Sigmoid colon (tissue), 7 donors: Measurements from ENCODE around the gene COL12A1. TPM values are rescaled to one million over a fixed set of nuclear protein-coding genes. Genes with fewer than 3 reads are reported as not detected.

Experiments
- DNase-seq: peaks from one replicate; pipeline ENCODE4 v3.0.0-alpha.2; 2019
- H3K27ac ChIP-seq, 4 donors: fragments of 200-600 bp; sonication (generic); one replicate each; pipeline ENCODE4 v1.5.1; 2016 to 2019; ENCODE audit warnings: mild to moderate bottlenecking in 1 of 4
- H3K27me3 ChIP-seq, 3 donors: fragments of 200-600 bp; sonication (generic); one replicate each; pipeline ENCODE4 v1.5.1; 2019; ENCODE audit warnings: mild to moderate bottlenecking in 1 of 3
- H3K36me3 ChIP-seq, 4 donors: fragments of 200-600 bp; sonication (generic); one replicate each; pipeline ENCODE4 v1.5.1; 2016 to 2019
- H3K4me1 ChIP-seq, 4 donors: fragments of 200-600 bp; sonication (generic); one replicate each; pipeline ENCODE4 v1.5.1; 2017 to 2019
- H3K4me3 ChIP-seq, 4 donors: fragments of 200-600 bp; sonication (generic); one replicate each; pipeline ENCODE4 v1.5.1; 2017 to 2019; ENCODE audit warnings: mild to moderate bottlenecking in 2 of 4, moderate library complexity in 1 of 4
- H3K9me3 ChIP-seq, 4 donors: fragments of 200-600 bp in 3 of 4; sonication (generic) in 3 of 4; one replicate each; pipeline versions ENCODE4 v1.5.1 to v1.6.1; 2013 to 2019
- EP300 ChIP-seq, 4 donors: sonication (generic); formaldehyde crosslinking; IDR thresholded peaks; one replicate each; pipeline ENCODE4 v1.6.1; 2017; ENCODE audit warnings: antibody characterized with exemption in 4 of 4
- POLR2A ChIP-seq, 2 donors: fragments of 450-650 bp; IDR thresholded peaks; one replicate each; pipeline ENCODE4 v1.6.1; 2016; ENCODE audit warnings: antibody characterized with exemption in 2 of 2, mild to moderate bottlenecking in 2 of 2, moderate library complexity in 2 of 2
- POLR2AphosphoS5 ChIP-seq, 4 donors: sonication (generic); formaldehyde crosslinking; IDR thresholded peaks; one replicate each; pipeline ENCODE4 v1.6.1; 2017; ENCODE audit warnings: antibody characterized with exemption in 4 of 4
- WGBS, 2 donors: extraction: QIAGEN DNeasy Blood & Tissue Kit; methylation state at CpG; one replicate each; pipeline ENCODE4 v1.1.7; 2013; 5-methylcytosine and 5-hydroxymethylcytosine counted together
- intact Hi-C: fragments of 100-400 bp; cut with DNase I; formaldehyde crosslinking; loops from one replicate; pipeline ENCODE4 v1.15.1; 2023
- polyA plus RNA-seq, 3 donors: library from polyadenylated mRNA; stranded (reverse); fragments of 200-250 nt; gene quantifications; one replicate each; pipeline ENCODE4 v1.2.3, GENCODE V29; 2013
- total RNA-seq, 4 donors: library from RNA; depleted of rRNA; stranded (reverse); fragments of >200 nt; gene quantifications; one replicate each; pipeline ENCODE4 v1.1.0, GENCODE V29; 2016
- TF ChIP-seq, protein P1 (sequence below), 4 experiments: fragments of 450-650 bp in 3 of 4; fragments of 200-600 bp in 1 of 4; IDR thresholded peaks; one replicate each; pipeline ENCODE4 v1.5.1; 2016 to 2019; ENCODE audit warnings: antibody characterized with exemption in 4 of 4, mild to moderate bottlenecking in 3 of 4, moderate library complexity in 2 of 4
- donor health status: healthy with polysubstance abuse.
- donor health status: Bipolar disorder and iron deficiency.
- donor health status: healthy.

Gene COL12A1
- total and polyA plus RNA-seq, 7 donors, result 2.1 to 328 (median 129) TPM

- peak overlapping the region; percentile 54 to 84 (median 66) for H3K4me3 ChIP-seq
- WGBS, 2 donors, result 2 to 7% methylated on average over 47 of the region's 47 CpGs
- DNase-seq, result peak; percentile 88
- intact Hi-C loops, result loop anchor here (2.0 to 10.0 kb wide), 6 partner anchors 328 to 1550 kb away; partner anchors contain the start of gene SLC17A5
- no peak for TF ChIP-seq EP300 (IDR thresholded peaks at IDR 0.05)
- TF ChIP-seq, protein P1, sequence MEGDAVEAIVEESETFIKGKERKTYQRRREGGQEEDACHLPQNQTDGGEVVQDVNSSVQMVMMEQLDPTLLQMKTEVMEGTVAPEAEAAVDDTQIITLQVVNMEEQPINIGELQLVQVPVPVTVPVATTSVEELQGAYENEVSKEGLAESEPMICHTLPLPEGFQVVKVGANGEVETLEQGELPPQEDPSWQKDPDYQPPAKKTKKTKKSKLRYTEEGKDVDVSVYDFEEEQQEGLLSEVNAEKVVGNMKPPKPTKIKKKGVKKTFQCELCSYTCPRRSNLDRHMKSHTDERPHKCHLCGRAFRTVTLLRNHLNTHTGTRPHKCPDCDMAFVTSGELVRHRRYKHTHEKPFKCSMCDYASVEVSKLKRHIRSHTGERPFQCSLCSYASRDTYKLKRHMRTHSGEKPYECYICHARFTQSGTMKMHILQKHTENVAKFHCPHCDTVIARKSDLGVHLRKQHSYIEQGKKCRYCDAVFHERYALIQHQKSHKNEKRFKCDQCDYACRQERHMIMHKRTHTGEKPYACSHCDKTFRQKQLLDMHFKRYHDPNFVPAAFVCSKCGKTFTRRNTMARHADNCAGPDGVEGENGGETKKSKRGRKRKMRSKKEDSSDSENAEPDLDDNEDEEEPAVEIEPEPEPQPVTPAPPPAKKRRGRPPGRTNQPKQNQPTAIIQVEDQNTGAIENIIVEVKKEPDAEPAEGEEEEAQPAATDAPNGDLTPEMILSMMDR (IDR thresholded peaks at IDR 0.05), result no peak
- peak in 1 of 2 donors; percentile 40 for TF ChIP-seq POLR2A (IDR thresholded peaks at IDR 0.05)
- peak in 3 of 4 donors; percentile 39 to 71 (median 69) for TF ChIP-seq POLR2AphosphoS5 (IDR thresholded peaks at IDR 0.05)
- no peaks in the 10 kb centered on the region for H3K27me3 ChIP-seq
- H3K4me1 ChIP-seq, result peaks cover 0 to 57% (median 36%) of the 10 kb centered on the region in 4 donors
- no peaks in the 10 kb centered on the region for H3K9me3 ChIP-seq
- no peaks in the 10 kb centered on the region for H3K36me3 ChIP-seq
- peak overlapping the region; percentile 80 to 97 (median 92) for H3K27ac ChIP-seq
Observed at GRCh38 chr6:75204959-75205775, 686 bp downstream of the COL12A1 start.

GRCh38 chr6:75204217-75204958 is 1.5 kb downstream of the COL12A1 start:
- H3K27me3 ChIP-seq, result no peaks in the 10 kb centered on the region
- no peaks in the 10 kb centered on the region for H3K9me3 ChIP-seq
- 4 to 7% methylated on average over 35 of the region's 35 CpGs for WGBS, 2 donors
- peak in 3 of 4 donors; percentile 4 to 29 (median 11) for TF ChIP-seq POLR2AphosphoS5 (IDR thresholded peaks at IDR 0.05)
- TF ChIP-seq, protein P1 (IDR thresholded peaks at IDR 0.05), result peak; percentile 55 to 72 (median 68)
- no peak for TF ChIP-seq POLR2A (IDR thresholded peaks at IDR 0.05)
- TF ChIP-seq EP300 (IDR thresholded peaks at IDR 0.05), result no peak
- H3K27ac ChIP-seq, result peak overlapping the region; percentile 80 to 97 (median 92)
- DNase-seq, result peak; percentile 93
- H3K36me3 ChIP-seq, result no peaks in the 10 kb centered on the region
- intact Hi-C loops, result loop anchor here (2.0 to 10.0 kb wide), 6 partner anchors 327 to 1550 kb away; partner anchors contain the start of gene SLC17A5
- peak overlapping the region; percentile 54 to 84 (median 66) for H3K4me3 ChIP-seq
- peaks cover 0 to 65% (median 39%) of the 10 kb centered on the region in 4 donors for H3K4me1 ChIP-seq

DNA sequence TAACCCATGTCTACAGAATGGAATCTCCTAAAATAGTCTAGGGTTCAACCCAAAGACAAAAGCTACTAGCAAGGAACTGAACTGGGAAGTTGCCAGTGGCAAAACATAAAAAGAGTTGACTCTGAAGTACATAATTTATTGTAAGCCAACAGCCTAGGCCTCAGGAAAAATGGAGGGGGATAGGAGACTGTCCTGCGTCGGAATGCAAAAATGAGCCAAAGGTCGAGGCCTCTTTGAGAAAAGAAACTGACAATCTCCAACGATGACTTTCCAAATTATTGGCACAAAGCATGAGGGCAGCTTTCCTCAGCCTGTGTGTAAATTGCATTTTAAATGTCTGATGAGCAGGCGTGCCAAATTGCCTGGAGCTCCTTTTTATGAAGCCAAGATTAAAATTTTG is 2.1 kb downstream of the COL12A1 start:
- no peak for DNase-seq
- H3K27ac ChIP-seq, result peak overlapping the region; percentile 80 to 97 (median 92)
- TF ChIP-seq POLR2AphosphoS5 (IDR thresholded peaks at IDR 0.05), result no peak
- no peak for TF ChIP-seq POLR2A (IDR thresholded peaks at IDR 0.05)
- TF ChIP-seq, protein P1 (IDR thresholded peaks at IDR 0.05), result no peak
- no peak for TF ChIP-seq EP300 (IDR thresholded peaks at IDR 0.05)
- intact Hi-C loops, result loop anchor here (2.0 to 10.0 kb wide), 6 partner anchors 326 to 1549 kb away; partner anchors contain the start of gene SLC17A5
- H3K4me1 ChIP-seq, result peaks cover 0 to 67% (median 38%) of the 10 kb centered on the region in 4 donors
- no peaks in the 10 kb centered on the region for H3K36me3 ChIP-seq
- peak overlapping the region; percentile 54 to 84 (median 66) for H3K4me3 ChIP-seq
- no peaks in the 10 kb centered on the region for H3K9me3 ChIP-seq
- H3K27me3 ChIP-seq, result no peaks in the 10 kb centered on the region
- WGBS, 2 donors, result 18 to 40% methylated on average over 5 of the region's 5 CpGs

DNA sequence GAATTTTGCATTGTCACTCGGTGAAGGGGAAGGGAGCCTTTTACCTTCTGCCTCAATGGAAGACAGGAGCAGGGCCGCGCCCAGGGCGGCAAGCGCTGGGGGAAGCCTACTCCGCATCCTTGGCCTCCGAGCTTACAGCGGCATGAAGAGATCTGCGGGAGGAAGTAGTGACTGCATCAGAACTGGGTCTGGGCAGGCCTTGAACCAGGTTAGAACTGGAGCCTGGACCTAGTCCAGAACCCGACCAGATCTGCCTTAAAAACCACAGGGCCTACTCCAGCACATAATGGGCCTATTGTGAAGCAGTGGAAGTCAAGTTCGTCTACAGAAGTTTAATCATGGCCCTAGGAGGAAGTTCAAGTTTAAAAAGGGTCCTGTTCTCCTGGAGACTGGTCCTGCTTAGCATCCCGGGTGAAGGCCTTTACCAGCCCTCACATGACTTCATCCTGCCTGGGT is 3.1 kb downstream of the COL12A1 start:
- intact Hi-C loops, result loop anchor here (5.0 to 10.0 kb wide), 3 partner anchors 325 to 1548 kb away; partner anchors contain the start of gene SLC17A5
- Histone ChIP-seq H3K27me3 (no peaks in the 10 kb centered on the region), H3K4me3 (peak overlapping the region; percentile 30 to 84 (median 53)), H3K4me1 (peaks cover 0 to 68% (median 35%) of the 10 kb centered on the region in 4 donors), H3K36me3 (no peaks in the 10 kb centered on the region), H3K27ac (peak overlapping the region; percentile 80 to 97 (median 92)), H3K9me3 (no peaks in the 10 kb centered on the region)
- DNase-seq, result no peak
- TF ChIP-seq POLR2A (IDR thresholded peaks at IDR 0.05) (no peak), EP300 (IDR thresholded peaks at IDR 0.05) (no peak), POLR2AphosphoS5 (IDR thresholded peaks at IDR 0.05) (no peak)
- TF ChIP-seq, protein P1 (IDR thresholded peaks at IDR 0.05), result no peak
- WGBS, 2 donors, result 41 to 65% methylated on average over 12 of the region's 12 CpGs
